Measurements from ENCODE around the gene ALDH8A1. TPM values are rescaled to one million over a fixed set of nuclear protein-coding genes. Genes with fewer than 3 reads are reported as not detected.

The ALDH8A1 gene
- total RNA-seq, 1 experiment from 2014 or later = 0.29 TPM

DNA sequence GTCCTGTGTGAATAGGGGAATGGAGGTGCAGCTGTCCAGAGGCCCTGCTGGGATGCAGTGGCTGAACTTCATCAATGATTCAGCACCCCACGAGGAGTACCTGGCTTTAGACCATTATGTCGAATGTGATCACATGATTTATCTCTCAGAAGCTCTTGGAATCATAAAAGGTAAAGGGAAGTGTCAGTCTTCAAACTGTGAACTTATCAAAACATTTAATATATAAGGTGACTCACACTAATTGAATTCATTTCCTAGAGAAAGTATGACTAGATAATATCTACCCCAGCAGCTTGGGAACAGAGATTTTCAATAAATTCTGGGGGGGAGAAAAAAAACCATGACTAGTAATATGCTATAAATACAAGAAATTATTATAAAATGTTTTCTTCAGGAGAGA is 29.5 kb downstream of the ALDH8A1 start:
- intact Hi-C loops (cut with micrococcal nuclease; ENCODE audit: unreplicated experiment) = no loop called here
- BruUV-seq (replicated peaks) = no TSS peak
- Histone ChIP-seq H3K9me3 (no peaks in the 10 kb centered on the region), H3K27me3 (replicated peaks; ENCODE audit: control insufficient read depth, insufficient read depth, low read length) (no peaks in the 10 kb centered on the region), H3K4me1 (no peaks in the 10 kb centered on the region), H3K4me3 (ENCODE audit: low read depth, low read length) (no peak overlapping the region), H3K36me3 (ENCODE audit: control insufficient read depth, insufficient read depth, low read length) (no peaks in the 10 kb centered on the region)
- TF ChIP-seq, protein P1, sequence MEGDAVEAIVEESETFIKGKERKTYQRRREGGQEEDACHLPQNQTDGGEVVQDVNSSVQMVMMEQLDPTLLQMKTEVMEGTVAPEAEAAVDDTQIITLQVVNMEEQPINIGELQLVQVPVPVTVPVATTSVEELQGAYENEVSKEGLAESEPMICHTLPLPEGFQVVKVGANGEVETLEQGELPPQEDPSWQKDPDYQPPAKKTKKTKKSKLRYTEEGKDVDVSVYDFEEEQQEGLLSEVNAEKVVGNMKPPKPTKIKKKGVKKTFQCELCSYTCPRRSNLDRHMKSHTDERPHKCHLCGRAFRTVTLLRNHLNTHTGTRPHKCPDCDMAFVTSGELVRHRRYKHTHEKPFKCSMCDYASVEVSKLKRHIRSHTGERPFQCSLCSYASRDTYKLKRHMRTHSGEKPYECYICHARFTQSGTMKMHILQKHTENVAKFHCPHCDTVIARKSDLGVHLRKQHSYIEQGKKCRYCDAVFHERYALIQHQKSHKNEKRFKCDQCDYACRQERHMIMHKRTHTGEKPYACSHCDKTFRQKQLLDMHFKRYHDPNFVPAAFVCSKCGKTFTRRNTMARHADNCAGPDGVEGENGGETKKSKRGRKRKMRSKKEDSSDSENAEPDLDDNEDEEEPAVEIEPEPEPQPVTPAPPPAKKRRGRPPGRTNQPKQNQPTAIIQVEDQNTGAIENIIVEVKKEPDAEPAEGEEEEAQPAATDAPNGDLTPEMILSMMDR (IDR thresholded peaks at IDR 0.05; ENCODE audit: insufficient read depth in 1 of 2, low read depth in 1 of 2, low read length in 1 of 2, severe bottlenecking in 1 of 2, unreplicated experiment in 1 of 2) = no peak
- H3K9me3 Mint-ChIP-seq (ENCODE audit: unreplicated experiment) = no peaks in the 10 kb centered on the region
- H3K4me1 Mint-ChIP-seq (ENCODE audit: low read depth, unreplicated experiment) = no peaks in the 10 kb centered on the region
- no peak for DNase-seq
- H3K4me3 Mint-ChIP-seq (ENCODE audit: unreplicated experiment) = no peak overlapping the region
- no peaks in the 10 kb centered on the region for H3K36me3 Mint-ChIP-seq (ENCODE audit: insufficient read depth, unreplicated experiment)
- ChIA-PET CTCF (no interaction called here), POLR2A (no interaction called here)
- no peaks in the 10 kb centered on the region for H3K27me3 Mint-ChIP-seq (ENCODE audit: insufficient read depth, unreplicated experiment)
- H3K27ac Mint-ChIP-seq (ENCODE audit: unreplicated experiment) = no peak overlapping the region

DNA sequence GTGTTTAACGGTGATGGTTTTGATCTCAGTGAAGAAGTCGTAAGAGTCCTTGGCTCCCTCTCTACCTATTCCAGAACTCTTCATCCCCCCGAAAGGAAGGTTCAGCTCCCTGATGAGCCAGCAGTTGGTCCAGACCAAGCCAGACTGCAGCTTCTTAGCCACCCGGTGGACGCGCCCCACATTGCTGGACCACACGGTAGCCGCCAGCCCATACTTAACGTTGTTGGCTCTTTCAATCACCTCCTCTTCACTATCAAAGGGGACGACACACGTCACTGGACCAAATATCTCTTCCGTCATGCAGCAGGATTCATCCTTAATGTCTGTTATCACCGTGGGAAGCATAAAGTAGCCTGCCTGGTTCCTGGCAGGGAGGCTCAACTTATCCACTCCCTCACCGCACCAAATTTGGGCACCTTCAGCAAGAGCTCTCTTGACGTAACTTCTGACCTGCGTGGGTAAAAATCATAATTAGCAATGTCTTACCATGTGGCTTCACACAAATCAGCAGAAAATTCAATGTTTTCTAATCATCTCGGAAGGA is 31.4 kb downstream of the ALDH8A1 start:
- Histone ChIP-seq H3K9me3 (no peaks in the 10 kb centered on the region), H3K4me1 (no peaks in the 10 kb centered on the region), H3K27me3 (replicated peaks; ENCODE audit: control insufficient read depth, insufficient read depth, low read length) (no peaks in the 10 kb centered on the region), H3K36me3 (ENCODE audit: control insufficient read depth, insufficient read depth, low read length) (no peaks in the 10 kb centered on the region), H3K4me3 (ENCODE audit: low read depth, low read length) (no peak overlapping the region)
- no peak for DNase-seq
- no peak overlapping the region for H3K4me3 Mint-ChIP-seq (ENCODE audit: unreplicated experiment)
- H3K27ac Mint-ChIP-seq (ENCODE audit: unreplicated experiment) = no peak overlapping the region
- CTCF ChIA-PET = no interaction called here
- no peaks in the 10 kb centered on the region for H3K4me1 Mint-ChIP-seq (ENCODE audit: low read depth, unreplicated experiment)
- BruUV-seq (replicated peaks) = no TSS peak
- intact Hi-C loops (cut with micrococcal nuclease; ENCODE audit: unreplicated experiment) = no loop called here
- H3K27me3 Mint-ChIP-seq (ENCODE audit: insufficient read depth, unreplicated experiment) = no peaks in the 10 kb centered on the region
- TF ChIP-seq, protein P1 (IDR thresholded peaks at IDR 0.05; ENCODE audit: insufficient read depth in 1 of 2, low read depth in 1 of 2, low read length in 1 of 2, severe bottlenecking in 1 of 2, unreplicated experiment in 1 of 2) = no peak
- POLR2A ChIA-PET = no interaction called here
- H3K36me3 Mint-ChIP-seq (ENCODE audit: insufficient read depth, unreplicated experiment) = no peaks in the 10 kb centered on the region
- no peaks in the 10 kb centered on the region for H3K9me3 Mint-ChIP-seq (ENCODE audit: unreplicated experiment)

DNA sequence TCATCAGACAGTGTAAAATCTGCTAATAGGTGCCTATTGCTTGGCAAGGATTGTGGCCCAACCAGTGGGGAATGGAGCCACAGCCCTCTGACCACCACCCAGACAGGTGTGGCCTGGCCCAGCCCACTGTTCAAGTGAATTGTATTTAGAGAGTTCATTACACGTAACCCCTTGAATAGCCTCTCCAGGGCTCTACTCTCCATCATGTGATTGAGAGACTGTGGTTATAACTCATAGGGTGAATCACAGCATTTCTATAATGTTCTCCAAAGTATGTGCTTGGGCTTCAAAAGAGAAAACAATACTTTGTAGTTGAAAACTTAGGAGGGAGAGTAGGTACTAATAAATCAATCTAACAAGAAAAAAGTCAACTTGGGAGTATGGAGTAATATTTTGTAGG is 38.4 kb downstream of the ALDH8A1 start:
- intact Hi-C loops (cut with micrococcal nuclease; ENCODE audit: unreplicated experiment) = no loop called here
- no peaks in the 10 kb centered on the region for H3K4me1 Mint-ChIP-seq (ENCODE audit: low read depth, unreplicated experiment)
- no peak overlapping the region for H3K4me3 Mint-ChIP-seq (ENCODE audit: unreplicated experiment)
- Histone ChIP-seq H3K9me3 (no peaks in the 10 kb centered on the region), H3K4me1 (peaks cover 3% of the 10 kb centered on the region; the same call in 1 of the 2 replicates), H3K27me3 (replicated peaks; ENCODE audit: control insufficient read depth, insufficient read depth, low read length) (no peaks in the 10 kb centered on the region), H3K36me3 (ENCODE audit: control insufficient read depth, insufficient read depth, low read length) (no peaks in the 10 kb centered on the region), H3K4me3 (ENCODE audit: low read depth, low read length) (no peak overlapping the region)
- no peaks in the 10 kb centered on the region for H3K36me3 Mint-ChIP-seq (ENCODE audit: insufficient read depth, unreplicated experiment)
- no peak for DNase-seq
- H3K27me3 Mint-ChIP-seq (ENCODE audit: insufficient read depth, unreplicated experiment) = no peaks in the 10 kb centered on the region
- TF ChIP-seq, protein P1 (IDR thresholded peaks at IDR 0.05; ENCODE audit: insufficient read depth in 1 of 2, low read depth in 1 of 2, low read length in 1 of 2, severe bottlenecking in 1 of 2, unreplicated experiment in 1 of 2) = no peak
- ChIA-PET POLR2A (no interaction called here), CTCF (no interaction called here)
- no peak overlapping the region for H3K27ac Mint-ChIP-seq (ENCODE audit: unreplicated experiment)
- no peaks in the 10 kb centered on the region for H3K9me3 Mint-ChIP-seq (ENCODE audit: unreplicated experiment)
- no TSS peak for BruUV-seq (replicated peaks)
